Endothelial cell of umbilical vein (primary cell): ENCODE measurements around the gene CUBN.

Source experiments
- MAX ChIP-seq: IDR thresholded peaks from 2 replicates; pipeline ENCODE4 v1.6.1; 2011; ENCODE audit not compliant: insufficient read depth, insufficient read length
- POLR2AphosphoS5 ChIP-seq: IDR thresholded peaks from 2 replicates; pipeline ENCODE4 v1.6.1; 2012; ENCODE audit warnings: low read depth, mild to moderate bottlenecking, control low read depth, low read length, moderate library complexity; ENCODE audit not compliant: insufficient read depth
- TF ChIP-seq, protein P1 (sequence below), 2 donors: IDR thresholded peaks; 1 replicate in 1 of 2; 2 replicates in 1 of 2; pipeline ENCODE4 v1.5.1; 2011; ENCODE audit warnings: low read length in 2 of 2, mild to moderate bottlenecking in 2 of 2, moderate library complexity in 2 of 2, control low read depth in 1 of 2, inconsistent platforms in 1 of 2, low read depth in 1 of 2; ENCODE audit not compliant: insufficient read depth in 1 of 2; ENCODE audit errors: extremely low read depth in 1 of 2

GRCh38 chr10:17151716-17152115 is 22.1 kb upstream of the CUBN start:
- TF ChIP-seq, protein P1, sequence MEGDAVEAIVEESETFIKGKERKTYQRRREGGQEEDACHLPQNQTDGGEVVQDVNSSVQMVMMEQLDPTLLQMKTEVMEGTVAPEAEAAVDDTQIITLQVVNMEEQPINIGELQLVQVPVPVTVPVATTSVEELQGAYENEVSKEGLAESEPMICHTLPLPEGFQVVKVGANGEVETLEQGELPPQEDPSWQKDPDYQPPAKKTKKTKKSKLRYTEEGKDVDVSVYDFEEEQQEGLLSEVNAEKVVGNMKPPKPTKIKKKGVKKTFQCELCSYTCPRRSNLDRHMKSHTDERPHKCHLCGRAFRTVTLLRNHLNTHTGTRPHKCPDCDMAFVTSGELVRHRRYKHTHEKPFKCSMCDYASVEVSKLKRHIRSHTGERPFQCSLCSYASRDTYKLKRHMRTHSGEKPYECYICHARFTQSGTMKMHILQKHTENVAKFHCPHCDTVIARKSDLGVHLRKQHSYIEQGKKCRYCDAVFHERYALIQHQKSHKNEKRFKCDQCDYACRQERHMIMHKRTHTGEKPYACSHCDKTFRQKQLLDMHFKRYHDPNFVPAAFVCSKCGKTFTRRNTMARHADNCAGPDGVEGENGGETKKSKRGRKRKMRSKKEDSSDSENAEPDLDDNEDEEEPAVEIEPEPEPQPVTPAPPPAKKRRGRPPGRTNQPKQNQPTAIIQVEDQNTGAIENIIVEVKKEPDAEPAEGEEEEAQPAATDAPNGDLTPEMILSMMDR (IDR thresholded peaks at IDR 0.05; ENCODE audit: extremely low read depth in 1 of 2, insufficient read depth in 1 of 2, low read depth in 1 of 2, low read length in 2 of 2) = no peak
- TF ChIP-seq POLR2AphosphoS5 = no peak
- no peak for TF ChIP-seq MAX
